Psoas muscle (tissue), 8 donors: ENCODE results near the gene IL1R1. TPM values are rescaled to one million over a fixed set of nuclear protein-coding genes. Genes with fewer than 3 reads are reported as not detected.

ENCODE experiments used
- ATAC-seq, 4 donors: fragments of 200-7000 bp; cut with Tn5 transposase; one replicate each; pipeline ENCODE4 v1.9.1; 2020; ENCODE audit warnings: moderate library complexity in 3 of 4, mild to moderate bottlenecking in 2 of 4
- DNase-seq, 2 donors: peaks; one replicate each; pipeline ENCODE4 v3.0.0-alpha.2; 2020
- H3K27ac ChIP-seq: fragments of 200-600 bp; one replicate; pipeline ENCODE4 v1.8.0; 2022
- H3K27me3 ChIP-seq, 3 donors: fragments of 200-600 bp in 1 of 3; one replicate each; pipeline versions ENCODE4 v1.6.1 to v1.8.0; 2013 to 2022; ENCODE audit warnings: low read length in 2 of 3, mild to moderate bottlenecking in 2 of 3, moderate library complexity in 1 of 3; ENCODE audit not compliant: insufficient read depth in 3 of 3
- H3K36me3 ChIP-seq, 2 donors: fragments of 200-600 bp in 1 of 2; one replicate each; pipeline versions ENCODE4 v1.6.1 to v1.8.0; 2013 to 2022; ENCODE audit warnings: low read depth in 1 of 2, mild to moderate bottlenecking in 1 of 2, moderate library complexity in 1 of 2; ENCODE audit not compliant: insufficient read depth in 1 of 2
- H3K4me1 ChIP-seq: fragments of 200-600 bp; one replicate; pipeline ENCODE4 v1.8.0; 2022
- H3K4me3 ChIP-seq: fragments of 200-600 bp; one replicate; pipeline ENCODE4 v1.8.0; 2022; ENCODE audit warnings: mild to moderate bottlenecking
- H3K9me3 ChIP-seq: fragments of 200-600 bp; one replicate; pipeline ENCODE4 v1.8.0; 2022
- CTCF ChIP-seq: fragments of 200-600 bp; IDR thresholded peaks from one replicate; pipeline ENCODE4 v1.8.0; 2022; ENCODE audit warnings: antibody characterized with exemption
- WGBS, 3 donors: extraction: QIAGEN DNeasy Blood & Tissue Kit; methylation state at CpG; one replicate each; pipeline versions ENCODE4 v1.1.6 to v1.1.7; 2013; 5-methylcytosine and 5-hydroxymethylcytosine counted together
- intact Hi-C, 2 donors: fragments of 100-400 bp; cut with DNase I; formaldehyde crosslinking; loops; one replicate each; pipeline versions ENCODE4 v1.11.0 to v1.14.2; 2022
- polyA plus RNA-seq, 3 donors: library from polyadenylated mRNA; stranded (reverse); fragments of 200-250 nt; gene quantifications; one replicate each; pipeline ENCODE4 v1.2.3, GENCODE V29; 2013
- total RNA-seq, 4 donors: library from RNA; stranded (reverse); fragmentation: NEBNext Ultra II Directional in 2 of 4; extraction: Animal tissue kit (Norgen Biotek cat#: 25700) in 2 of 4; gene quantifications; one replicate each; pipeline versions ENCODE4 v1.2.1 to v1.2.4, GENCODE V29; 2021 to 2023
- donor health status: healthy with polysubstance abuse.
- donor health status: DM: no; HTN: no; CAD: no; lungs with moderate emphysema.
- donor health status: Bipolar disorder and iron deficiency.
- donor health status: healthy.
- donor health status: DM: yes; HTN: yes; CAD: no.
- donor health status: DM: no; HTN: no; CAD: no.
- donor health status: DM: no; HTN: no; CAD: no.
- donor health status: DM: yes; HTN: yes; CAD: no.

IL1R1 gene
- total and polyA plus RNA-seq, 7 donors = 10.4 to 39.8 (median 15.9) TPM

DNA sequence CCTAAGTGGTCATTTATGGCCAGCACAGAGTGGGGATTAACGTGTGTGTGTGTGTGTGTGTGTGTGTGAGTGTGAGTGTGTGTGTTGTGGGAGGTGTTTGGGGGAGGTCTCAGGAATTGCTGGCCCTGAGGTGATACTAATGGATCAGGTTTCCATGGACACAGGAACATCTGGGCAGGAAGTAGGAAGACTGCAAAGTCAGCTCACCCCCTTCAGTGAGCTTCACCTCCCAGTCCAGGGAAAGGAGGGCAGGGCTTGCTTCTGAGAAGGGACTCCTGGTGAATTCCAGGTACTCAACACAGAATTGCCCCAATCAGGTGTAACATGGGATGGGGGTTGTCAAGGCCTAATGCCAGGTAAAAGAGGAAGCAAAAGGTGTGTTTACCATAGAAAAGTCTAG is 30.3 kb upstream of the IL1R1 start:
- no peak for DNase-seq
- no peak for TF ChIP-seq CTCF
- H3K4me3 ChIP-seq = no peak overlapping the region
- no peaks in the 10 kb centered on the region for H3K36me3 ChIP-seq
- WGBS, 3 donors = 50 to 75% (median 73%) methylated on average over 1 of the region's 1 CpG
- peak overlapping the region; percentile 71 for H3K27ac ChIP-seq
- peaks cover 61% of the 10 kb centered on the region for H3K4me1 ChIP-seq
- intact Hi-C loops = no loop called here
- H3K9me3 ChIP-seq = no peaks in the 10 kb centered on the region
- peak in 2 of 4 donors; percentile 3 to 13 for ATAC-seq
- H3K27me3 ChIP-seq = no peaks in the 10 kb centered on the region

- peaks cover 64% of the 10 kb centered on the region for H3K4me1 ChIP-seq
- no peaks in the 10 kb centered on the region for H3K27me3 ChIP-seq
- no peak for ATAC-seq
- no peaks in the 10 kb centered on the region for H3K36me3 ChIP-seq
- H3K9me3 ChIP-seq = no peaks in the 10 kb centered on the region
- no peak overlapping the region for H3K4me3 ChIP-seq
- H3K27ac ChIP-seq = peak overlapping the region; percentile 71
- intact Hi-C loops = no loop called here
- WGBS, 3 donors = 93 to 97% (median 93%) methylated on average over 10 of the region's 10 CpGs
- TF ChIP-seq CTCF = no peak
- no peak for DNase-seq
Observed at GRCh38 chr2:102112692-102113665, 29.6 kb upstream of the IL1R1 start.

GRCh38 chr2:102114290-102114721 is 28.2 kb upstream of the IL1R1 start:
- ATAC-seq (no peak), DNase-seq (no peak)
- no peak for TF ChIP-seq CTCF
- peak overlapping the region; percentile 71 for H3K27ac ChIP-seq
- intact Hi-C loops = no loop called here
- H3K4me1 ChIP-seq = peaks cover 64% of the 10 kb centered on the region
- no peaks in the 10 kb centered on the region for H3K27me3 ChIP-seq
- H3K36me3 ChIP-seq = no peaks in the 10 kb centered on the region
- no peaks in the 10 kb centered on the region for H3K9me3 ChIP-seq
- WGBS, 3 donors = 82 to 92% (median 85%) methylated on average over 6 of the region's 6 CpGs
- no peak overlapping the region for H3K4me3 ChIP-seq

- 48 to 61% (median 52%) methylated on average over 5 of the region's 5 CpGs for WGBS, 3 donors
- Histone ChIP-seq H3K4me3 (no peak overlapping the region), H3K4me1 (peaks cover 60% of the 10 kb centered on the region), H3K27ac (peak overlapping the region; percentile 71), H3K36me3 (no peaks in the 10 kb centered on the region), H3K27me3 (no peaks in the 10 kb centered on the region), H3K9me3 (no peaks in the 10 kb centered on the region)
- intact Hi-C loops = no loop called here
- peak; percentile 42 to 66 for DNase-seq
- no peak for TF ChIP-seq CTCF
- peak; percentile 49 to 80 (median 65) for ATAC-seq
Observed at GRCh38 chr2:102114851-102115497, 27.6 kb upstream of the IL1R1 start.
